Neural cell (in vitro differentiated cells): ENCODE measurements around the gene LIMS1. TPM values are rescaled to one million over a fixed set of nuclear protein-coding genes. Genes with fewer than 3 reads are reported as not detected.

ENCODE experiments used
- H2AFZ ChIP-seq: fragments of 200-600, 300-800 bp; sonication (generic), shearing (Covaris generic); 2 replicates; pipeline ENCODE4 v1.6.0; 2014; ENCODE audit warnings: low read depth, mild to moderate bottlenecking, antibody characterized with exemption, low read length, moderate library complexity
- H3F3A ChIP-seq: fragments of 200-600 bp; shearing (Covaris generic); 2 replicates; pipeline ENCODE4 v1.6.1; 2016; ENCODE audit warnings: mild to moderate bottlenecking, moderate library complexity, mixed read lengths, antibody characterized with exemption, low read length; ENCODE audit not compliant: insufficient read depth, poor library complexity, severe bottlenecking
- H3K27ac ChIP-seq: fragments of 200-600, 300-800 bp; sonication (generic), shearing (Covaris generic); 2 replicates; pipeline ENCODE4 v1.5.1; 2014; ENCODE audit warnings: mild to moderate bottlenecking, low read length, moderate library complexity
- H3K27me3 ChIP-seq: fragments of 300-800, 200-600 bp; sonication (generic), shearing (Covaris generic); 2 replicates; pipeline ENCODE4 v1.6.0; 2014; ENCODE audit warnings: mild to moderate bottlenecking, low read depth, low read length, moderate library complexity; ENCODE audit not compliant: insufficient read depth
- H3K36me3 ChIP-seq: fragments of 300-800, 200-600 bp; sonication (generic), shearing (Covaris generic); 2 replicates; pipeline ENCODE4 v1.5.1; 2014; ENCODE audit warnings: mild to moderate bottlenecking, antibody characterized with exemption, low read length, moderate library complexity; ENCODE audit not compliant: insufficient read depth
- H3K4me2 ChIP-seq: fragments of 300-800, 200-600 bp; sonication (generic), shearing (Covaris generic); 2 replicates; pipeline ENCODE4 v1.6.0; 2014; ENCODE audit warnings: mild to moderate bottlenecking, low read length
- H3K4me3 ChIP-seq: fragments of 300-800, 200-600 bp; sonication (generic), shearing (Covaris generic); 2 replicates; pipeline ENCODE4 v1.5.1; 2014; ENCODE audit warnings: mild to moderate bottlenecking, low read length, moderate library complexity
- H3K79me2 ChIP-seq: fragments of 200-600 bp; shearing (Covaris generic); replicated peaks from 2 replicates; pipeline ENCODE4 v1.6.0; 2014; ENCODE audit warnings: mild to moderate bottlenecking, low read length, moderate library complexity; ENCODE audit not compliant: insufficient read depth
- H3K9ac ChIP-seq: fragments of 300-800, 200-600 bp; sonication (generic), shearing (Covaris generic); 2 replicates; pipeline ENCODE4 v1.6.1; 2016; ENCODE audit warnings: mild to moderate bottlenecking, low read length, mixed read lengths
- H3K9me2 ChIP-seq: fragments of 200-600 bp; shearing (Covaris generic); 2 replicates; pipeline ENCODE4 v1.6.1; 2016; ENCODE audit warnings: mild to moderate bottlenecking, low read length, mixed read lengths; ENCODE audit not compliant: insufficient read depth
- H3K9me3 ChIP-seq: fragments of 200-600, 300-800 bp; sonication (generic), shearing (Covaris generic); 2 replicates; pipeline ENCODE4 v1.6.1; 2016; ENCODE audit warnings: mild to moderate bottlenecking, mixed run types, low read length, moderate library complexity, mixed read lengths
- H4K20me1 ChIP-seq: fragments of 200-600 bp; shearing (Covaris generic); 2 replicates; pipeline ENCODE4 v1.6.1; 2016; ENCODE audit warnings: mild to moderate bottlenecking, mixed run types; ENCODE audit not compliant: insufficient read depth
- EP300 ChIP-seq: fragments of 450-650 bp; conservative IDR thresholded peaks from 2 replicates; pipeline ENCODE4 v1.6.1; 2014; ENCODE audit warnings: antibody characterized with exemption, mild to moderate bottlenecking, moderate library complexity; ENCODE audit not compliant: poor library complexity, severe bottlenecking
- EZH2 ChIP-seq: fragments of 200-600, 300-800 bp; shearing (Covaris generic), sonication (generic); IDR thresholded peaks from 2 replicates; pipeline ENCODE4 v1.6.1; 2014; ENCODE audit warnings: antibody characterized with exemption, low read length, borderline replicate concordance, mild to moderate bottlenecking; ENCODE audit not compliant: insufficient read depth, poor library complexity, severe bottlenecking
- MXI1 ChIP-seq: fragments of 450-650 bp; conservative IDR thresholded peaks from 2 replicates; pipeline ENCODE4 v1.6.1; 2014; ENCODE audit warnings: antibody characterized with exemption, mild to moderate bottlenecking; ENCODE audit not compliant: poor library complexity, severe bottlenecking
- POLR2AphosphoS5 ChIP-seq: IDR thresholded peaks from 2 replicates; pipeline ENCODE4 v1.6.1; 2012
- RAD21 ChIP-seq: fragments of 450-650 bp; conservative IDR thresholded peaks from 2 replicates; pipeline ENCODE4 v1.6.1; 2014; ENCODE audit warnings: antibody characterized with exemption, mild to moderate bottlenecking, moderate library complexity
- REST ChIP-seq: IDR thresholded peaks from 2 replicates; pipeline ENCODE4 v1.6.1; 2012; ENCODE audit warnings: borderline replicate concordance
- SMC3 ChIP-seq: fragments of 450-650 bp; conservative IDR thresholded peaks from 2 replicates; pipeline ENCODE4 v1.6.1; 2014; ENCODE audit warnings: antibody characterized with exemption, mild to moderate bottlenecking, moderate library complexity; ENCODE audit not compliant: poor library complexity
- TAF1 ChIP-seq: IDR thresholded peaks from 2 replicates; pipeline ENCODE4 v1.6.1; 2012; ENCODE audit warnings: low read depth
- polyA plus RNA-seq: library from polyadenylated mRNA; depleted of rRNA; stranded (reverse); fragments of >200 nt; gene quantifications from 2 replicates; pipeline ENCODE4 v1.2.3, GENCODE V29; 2014
- TF ChIP-seq, protein P1 (sequence below): fragments of 450-650 bp; IDR thresholded peaks from 2 replicates; pipeline ENCODE4 v1.5.1; 2014; ENCODE audit warnings: antibody characterized with exemption, mild to moderate bottlenecking, moderate library complexity; ENCODE audit not compliant: poor library complexity, severe bottlenecking

The LIMS1 gene
- polyA plus RNA-seq, 1 donor from 2014 or later: 12.3 TPM

- TF ChIP-seq MXI1 (no peak), RAD21 (no peak), SMC3 (no peak), REST (no peak), TAF1 (no peak), POLR2AphosphoS5 (no peak), EP300 (no peak), EZH2 (no peak)
- TF ChIP-seq, protein P1, sequence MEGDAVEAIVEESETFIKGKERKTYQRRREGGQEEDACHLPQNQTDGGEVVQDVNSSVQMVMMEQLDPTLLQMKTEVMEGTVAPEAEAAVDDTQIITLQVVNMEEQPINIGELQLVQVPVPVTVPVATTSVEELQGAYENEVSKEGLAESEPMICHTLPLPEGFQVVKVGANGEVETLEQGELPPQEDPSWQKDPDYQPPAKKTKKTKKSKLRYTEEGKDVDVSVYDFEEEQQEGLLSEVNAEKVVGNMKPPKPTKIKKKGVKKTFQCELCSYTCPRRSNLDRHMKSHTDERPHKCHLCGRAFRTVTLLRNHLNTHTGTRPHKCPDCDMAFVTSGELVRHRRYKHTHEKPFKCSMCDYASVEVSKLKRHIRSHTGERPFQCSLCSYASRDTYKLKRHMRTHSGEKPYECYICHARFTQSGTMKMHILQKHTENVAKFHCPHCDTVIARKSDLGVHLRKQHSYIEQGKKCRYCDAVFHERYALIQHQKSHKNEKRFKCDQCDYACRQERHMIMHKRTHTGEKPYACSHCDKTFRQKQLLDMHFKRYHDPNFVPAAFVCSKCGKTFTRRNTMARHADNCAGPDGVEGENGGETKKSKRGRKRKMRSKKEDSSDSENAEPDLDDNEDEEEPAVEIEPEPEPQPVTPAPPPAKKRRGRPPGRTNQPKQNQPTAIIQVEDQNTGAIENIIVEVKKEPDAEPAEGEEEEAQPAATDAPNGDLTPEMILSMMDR: no peak
- Histone ChIP-seq H3K9me2 (no peaks in the 10 kb centered on the region), H3K4me2 (no peak overlapping the region), H3K27me3 (no peaks in the 10 kb centered on the region), H3K79me2 (no peaks in the 10 kb centered on the region), H3K27ac (no peak overlapping the region), H3F3A (no peaks in the 10 kb centered on the region), H2AFZ (no peak overlapping the region), H3K4me3 (no peak overlapping the region), H3K9ac (no peak overlapping the region), H4K20me1 (no peaks in the 10 kb centered on the region), H3K36me3 (no peaks in the 10 kb centered on the region), H3K9me3 (no peaks in the 10 kb centered on the region)
Measured at GRCh38 chr2:108632332-108633160, 98.3 kb downstream of the LIMS1 start.

GRCh38 chr2:108633409-108633808, 99.1 kb downstream of the LIMS1 start:
- Histone ChIP-seq H3K27me3 (no peaks in the 10 kb centered on the region), H3K4me3 (no peak overlapping the region), H3K79me2 (no peaks in the 10 kb centered on the region), H3K36me3 (no peaks in the 10 kb centered on the region), H3F3A (no peaks in the 10 kb centered on the region), H3K9me2 (no peaks in the 10 kb centered on the region), H3K9me3 (no peaks in the 10 kb centered on the region), H3K4me2 (no peak overlapping the region), H4K20me1 (no peaks in the 10 kb centered on the region), H3K9ac (no peak overlapping the region), H2AFZ (no peak overlapping the region), H3K27ac (no peak overlapping the region)
- no peak for TF ChIP-seq MXI1
- TF ChIP-seq, protein P1: no peak
- TF ChIP-seq SMC3: no peak
- TF ChIP-seq EZH2: no peak
- no peak for TF ChIP-seq EP300
- no peak for TF ChIP-seq POLR2AphosphoS5
- TF ChIP-seq RAD21: no peak
- no peak for TF ChIP-seq REST
- TF ChIP-seq TAF1: no peak
